CD1c-positive myeloid dendritic cell (primary cell): ENCODE results near the gene WNT3.
A peak's percentile ranks its signal among the peaks of the same experiment; 100 is the strongest.
"Not testable (repeated sequence)": the region's sequence is repeated elsewhere in the genome, so short reads cannot be mapped to it uniquely, and the experiment has no call there.

ENCODE experiments used
- DNase-seq: peaks from one replicate; pipeline ENCODE4 v3.0.0-alpha.2; 2016; ENCODE audit errors: extremely low spot score

WNT3 gene

DNA sequence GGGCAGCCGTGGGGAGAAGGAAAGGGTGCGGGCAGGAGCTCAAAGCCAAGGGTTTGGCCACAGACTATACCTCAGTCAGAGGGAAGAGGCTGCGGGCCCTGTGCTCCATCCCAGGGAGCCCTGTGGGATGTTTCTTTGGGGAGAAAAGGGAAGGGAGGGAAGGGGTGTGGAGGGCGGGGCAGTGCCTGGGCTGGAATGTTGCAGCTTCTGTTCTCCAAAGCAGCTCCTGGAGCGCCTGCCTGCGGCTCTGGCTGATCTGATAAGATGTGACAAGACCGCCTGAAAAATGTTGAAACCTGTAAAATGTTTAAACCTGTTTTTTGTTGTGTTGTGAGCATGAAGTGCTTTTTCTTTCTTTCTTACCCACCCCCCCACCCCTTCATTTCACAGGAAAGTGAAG, 32.8 kb downstream of the WNT3 start:
- DNase-seq, result no peak

DNA sequence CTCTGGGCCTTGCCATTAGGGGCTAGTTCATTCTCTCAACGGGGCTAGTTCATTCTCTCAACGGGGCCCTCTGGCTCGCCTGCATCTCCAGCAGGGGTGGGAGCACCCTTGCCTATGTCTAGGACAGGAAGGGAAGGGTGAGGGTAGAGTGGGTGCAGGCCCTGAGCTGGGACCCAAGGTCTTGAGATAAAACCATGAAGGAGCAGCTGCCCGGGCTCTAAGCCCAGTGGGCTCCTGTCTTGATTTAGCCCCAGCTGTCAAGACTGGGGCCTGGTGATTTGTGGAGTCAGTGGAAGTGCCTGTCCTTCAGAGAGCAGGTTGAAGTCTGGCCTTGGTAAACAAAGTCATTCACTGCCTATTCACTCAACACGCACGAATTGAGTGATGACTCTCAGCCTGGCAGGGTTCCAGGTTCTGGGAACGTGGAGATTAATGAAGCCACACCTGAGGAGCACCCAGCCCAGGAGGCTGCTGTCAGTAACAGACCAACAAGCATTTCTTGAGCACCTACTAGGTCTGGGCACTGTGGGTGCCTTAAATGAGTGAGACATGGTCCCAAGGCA, 35.4 kb downstream of the WNT3 start:
- no peak for DNase-seq

DNA sequence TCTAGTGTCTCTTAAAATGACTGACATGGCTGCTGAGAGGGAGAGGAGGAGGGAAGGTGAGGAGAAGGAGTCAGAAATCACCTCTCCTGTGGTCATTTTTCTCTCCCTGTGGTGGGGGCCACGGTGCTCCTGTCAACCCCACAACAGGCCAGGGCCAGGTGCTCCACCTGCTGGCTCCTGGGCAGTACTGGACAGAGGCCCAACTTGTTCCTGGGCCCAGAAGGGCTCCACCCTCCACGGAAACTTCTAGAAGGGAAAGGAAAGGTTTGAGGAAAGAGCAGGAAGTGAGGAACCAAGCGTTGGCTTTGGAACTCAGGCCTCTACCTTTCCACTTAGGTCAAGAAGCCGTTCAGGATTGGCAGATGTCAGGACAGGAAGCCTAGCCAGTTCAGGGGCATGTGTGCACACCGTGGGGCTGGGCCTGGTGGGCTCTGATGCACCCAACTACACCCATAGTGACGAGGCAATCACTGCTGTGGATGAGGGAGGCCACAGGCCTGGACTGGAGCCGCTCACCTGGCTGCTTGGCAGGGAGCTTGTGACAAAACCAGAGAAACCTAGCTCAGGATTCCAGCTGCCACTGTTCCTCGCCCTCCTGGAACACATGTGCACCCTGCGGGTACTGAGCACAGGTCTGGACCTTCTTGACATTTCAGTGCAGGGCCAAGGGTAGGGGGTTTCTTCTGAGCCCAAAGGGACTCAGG, 36.1 kb downstream of the WNT3 start:
- peak; percentile 6 for DNase-seq

DNA sequence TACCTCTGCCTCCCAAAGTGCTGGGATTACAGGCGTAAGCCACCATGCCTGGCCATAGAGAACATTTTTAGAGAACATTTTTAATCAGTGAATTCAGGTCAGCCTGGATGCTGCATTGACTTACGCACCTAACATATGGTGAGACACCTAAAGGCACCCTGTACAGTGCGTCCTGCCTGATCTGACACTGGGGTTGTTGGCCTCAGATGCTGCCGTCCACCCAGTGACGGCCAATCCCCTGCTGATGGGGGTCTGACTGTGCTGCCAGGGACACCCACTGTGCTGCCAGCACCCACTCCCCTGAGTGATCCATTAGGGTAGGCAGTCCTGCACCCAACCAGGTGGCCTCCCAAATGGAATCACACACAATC, 38.5 kb downstream of the WNT3 start:
- DNase-seq, result no peak

DNA sequence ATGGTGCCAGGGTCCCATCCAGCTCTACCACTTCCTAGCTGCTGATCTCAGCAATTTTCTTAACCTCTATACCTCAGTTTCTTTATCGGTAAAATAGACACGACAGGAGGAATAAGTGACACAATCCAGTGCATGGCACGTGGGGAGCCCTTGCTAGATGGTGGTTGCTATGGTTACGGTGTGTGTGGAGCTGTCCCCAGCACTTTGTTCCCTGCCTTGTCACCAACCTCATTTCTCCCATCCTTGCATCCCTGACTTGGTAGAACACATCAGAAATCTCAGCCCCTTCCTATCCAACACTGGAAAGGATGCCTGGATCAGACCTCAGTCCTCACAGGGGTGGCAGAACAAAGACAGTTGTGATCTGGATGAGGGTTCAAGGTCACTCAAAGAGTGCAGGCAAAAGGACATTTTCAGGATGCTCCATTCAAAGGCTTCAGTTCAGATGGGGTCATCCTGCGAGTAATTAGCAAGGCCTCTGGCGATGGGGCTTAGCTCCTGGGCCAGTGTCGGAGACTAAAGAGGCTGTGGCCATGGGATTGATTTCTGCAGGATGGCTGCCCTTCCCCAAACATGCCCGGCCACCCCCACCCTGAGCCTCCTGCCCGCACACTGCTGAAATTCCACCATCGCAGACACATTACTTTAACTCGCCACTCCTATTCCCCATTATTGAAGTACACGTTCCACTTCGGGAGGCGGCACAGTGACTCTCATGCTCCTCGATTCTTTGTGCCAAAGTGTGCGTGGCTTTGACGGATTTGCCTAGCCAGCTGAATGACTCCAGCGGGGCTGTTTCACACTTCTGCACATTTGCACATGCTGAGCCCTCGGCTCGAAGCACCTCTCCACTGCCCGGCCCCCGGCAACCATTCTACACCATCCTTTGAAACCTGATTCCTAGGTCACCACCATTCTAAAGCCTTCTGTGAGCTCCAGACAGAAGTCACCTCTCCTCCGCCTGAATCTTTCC, 40.3 kb downstream of the WNT3 start:
- DNase-seq, result no peak

DNA sequence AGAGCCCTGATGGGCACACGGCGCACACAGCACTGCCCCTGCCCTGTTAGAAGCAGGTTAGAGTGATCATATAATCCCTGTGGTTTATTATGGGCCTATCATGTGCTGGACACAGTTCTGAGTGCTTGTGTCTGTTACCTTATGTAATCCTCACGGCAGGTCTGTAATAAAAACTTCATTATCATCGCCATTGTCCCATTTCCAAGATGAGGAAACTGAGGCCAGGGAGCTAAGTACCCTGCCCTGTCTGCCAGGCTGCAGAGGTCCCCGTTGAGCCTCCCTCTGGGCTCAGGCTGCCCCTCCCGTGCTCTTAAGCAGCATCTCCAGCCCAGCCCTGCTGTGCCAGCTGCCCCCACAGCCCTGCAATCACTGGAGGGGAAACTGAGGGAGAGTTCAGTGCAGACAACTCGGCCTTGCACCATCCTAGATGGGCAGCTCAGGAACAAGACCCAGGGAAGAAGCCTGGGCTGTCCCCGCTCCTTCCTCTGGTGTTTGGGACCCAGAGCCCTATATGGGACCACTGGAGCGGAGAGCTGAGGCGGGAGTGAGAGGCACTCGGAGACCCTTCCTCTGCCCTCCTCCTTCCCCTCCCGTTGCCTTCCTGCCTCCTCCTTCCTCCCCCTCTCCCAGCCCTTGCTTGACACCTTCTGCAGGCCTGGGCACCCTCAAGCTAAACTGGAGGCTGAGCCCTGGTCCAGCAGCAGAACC, 42.0 kb downstream of the WNT3 start:
- no peak for DNase-seq

DNA sequence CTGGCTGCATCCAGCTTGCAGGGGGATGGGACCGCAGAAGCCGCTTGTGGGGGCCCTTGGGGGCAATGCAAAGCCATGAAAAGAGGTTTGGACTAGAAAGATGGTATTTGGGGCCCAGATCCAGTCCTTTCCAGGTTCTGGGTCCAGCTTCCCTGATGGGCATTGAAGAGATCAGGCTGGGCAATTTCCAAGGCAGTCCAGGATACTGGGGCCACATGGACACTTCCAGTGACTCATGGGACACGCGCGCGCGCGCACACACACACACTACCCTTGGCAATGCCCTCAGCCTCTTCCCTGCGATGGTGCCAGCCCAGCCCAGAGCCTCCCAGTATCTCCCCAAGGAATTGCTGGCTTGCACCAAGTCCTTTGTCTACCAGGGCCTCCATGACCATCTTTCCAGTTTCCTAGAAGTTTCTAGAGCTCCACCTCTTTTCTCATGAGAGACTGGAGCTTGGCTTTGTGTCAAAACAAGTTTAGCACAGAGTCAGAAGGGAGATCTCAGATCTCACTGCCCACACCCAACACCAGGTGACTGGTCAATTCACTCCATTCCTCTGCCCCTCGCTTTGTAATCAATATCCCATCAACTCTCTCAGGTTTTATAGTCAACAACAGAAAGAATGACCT, 44.3 kb downstream of the WNT3 start:
- no peak for DNase-seq

DNA sequence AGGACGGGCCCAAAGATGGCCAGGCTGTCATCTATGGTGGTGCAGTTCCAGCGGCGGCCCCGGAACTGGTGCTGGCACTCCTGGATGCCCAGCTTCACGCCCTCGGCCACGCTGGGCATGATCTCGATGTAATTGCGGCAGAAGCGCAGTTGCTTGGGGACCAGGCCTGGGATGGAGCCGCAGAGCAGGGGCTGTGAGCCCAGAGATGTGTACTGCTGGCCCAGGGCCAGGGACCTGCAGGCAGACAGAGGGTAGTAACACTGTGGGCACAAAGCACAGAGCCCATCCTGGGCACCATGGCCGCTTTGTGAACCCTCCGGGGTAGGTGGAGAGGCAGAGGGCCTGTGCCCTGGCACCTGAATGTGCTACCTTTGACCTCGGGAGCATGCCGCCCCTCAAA, 44.8 kb downstream of the WNT3 start:
- no peak for DNase-seq

DNA sequence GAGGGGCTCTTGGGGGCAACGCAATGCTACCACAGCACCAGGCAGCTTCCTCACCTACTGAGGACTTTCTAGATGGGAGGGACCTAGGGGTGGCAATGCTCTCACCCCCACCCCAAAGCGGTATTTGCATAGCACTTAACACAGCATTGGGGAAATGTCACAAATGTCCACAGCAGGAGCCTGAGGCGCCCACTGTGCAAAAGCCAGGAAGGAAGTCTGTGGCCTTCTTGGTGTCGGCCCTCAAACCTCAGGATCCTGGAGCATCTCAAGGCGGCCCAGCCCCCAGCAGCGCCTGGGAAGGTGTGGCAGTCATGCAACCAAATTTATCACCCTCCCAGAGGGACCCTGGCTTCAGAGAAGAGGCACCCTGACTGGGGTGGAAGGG, 45.3 kb downstream of the WNT3 start:
- DNase-seq, result no peak

DNA sequence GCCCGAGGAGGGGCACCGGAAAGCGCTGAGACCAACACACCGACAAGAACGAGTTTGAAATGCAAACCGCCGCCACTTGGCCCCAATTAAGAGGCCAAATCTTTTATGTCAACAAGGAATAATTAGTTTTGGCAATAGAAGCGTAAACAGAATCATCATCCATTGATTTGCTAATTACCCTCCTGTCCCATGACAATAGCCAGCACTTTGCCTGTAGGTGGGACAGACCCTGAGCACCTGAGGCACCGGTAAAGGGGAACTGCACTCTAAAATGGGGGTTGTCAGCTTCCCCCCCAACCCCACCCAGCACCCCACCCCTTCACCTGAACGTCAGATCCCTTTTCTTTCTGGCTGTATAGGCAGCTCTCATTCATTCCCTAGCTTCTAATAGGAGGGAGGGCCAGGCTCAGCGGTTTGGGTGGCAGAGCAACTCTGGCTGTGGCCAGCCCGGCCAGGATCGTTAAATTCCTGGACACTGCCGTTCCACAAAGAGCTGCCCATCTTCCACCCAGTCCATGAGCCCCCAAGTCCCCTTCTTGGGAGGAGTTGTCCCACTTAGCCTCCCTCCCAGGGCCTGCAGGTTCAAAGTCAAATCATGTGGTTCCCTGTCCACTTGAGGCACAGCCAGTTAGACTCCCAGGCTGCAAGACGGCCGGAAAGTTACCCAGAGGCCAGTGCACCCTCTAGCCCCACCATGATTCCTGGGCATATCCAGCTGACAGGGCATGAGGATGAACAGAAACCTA, 45.8 kb downstream of the WNT3 start:
- no peak for DNase-seq

DNA sequence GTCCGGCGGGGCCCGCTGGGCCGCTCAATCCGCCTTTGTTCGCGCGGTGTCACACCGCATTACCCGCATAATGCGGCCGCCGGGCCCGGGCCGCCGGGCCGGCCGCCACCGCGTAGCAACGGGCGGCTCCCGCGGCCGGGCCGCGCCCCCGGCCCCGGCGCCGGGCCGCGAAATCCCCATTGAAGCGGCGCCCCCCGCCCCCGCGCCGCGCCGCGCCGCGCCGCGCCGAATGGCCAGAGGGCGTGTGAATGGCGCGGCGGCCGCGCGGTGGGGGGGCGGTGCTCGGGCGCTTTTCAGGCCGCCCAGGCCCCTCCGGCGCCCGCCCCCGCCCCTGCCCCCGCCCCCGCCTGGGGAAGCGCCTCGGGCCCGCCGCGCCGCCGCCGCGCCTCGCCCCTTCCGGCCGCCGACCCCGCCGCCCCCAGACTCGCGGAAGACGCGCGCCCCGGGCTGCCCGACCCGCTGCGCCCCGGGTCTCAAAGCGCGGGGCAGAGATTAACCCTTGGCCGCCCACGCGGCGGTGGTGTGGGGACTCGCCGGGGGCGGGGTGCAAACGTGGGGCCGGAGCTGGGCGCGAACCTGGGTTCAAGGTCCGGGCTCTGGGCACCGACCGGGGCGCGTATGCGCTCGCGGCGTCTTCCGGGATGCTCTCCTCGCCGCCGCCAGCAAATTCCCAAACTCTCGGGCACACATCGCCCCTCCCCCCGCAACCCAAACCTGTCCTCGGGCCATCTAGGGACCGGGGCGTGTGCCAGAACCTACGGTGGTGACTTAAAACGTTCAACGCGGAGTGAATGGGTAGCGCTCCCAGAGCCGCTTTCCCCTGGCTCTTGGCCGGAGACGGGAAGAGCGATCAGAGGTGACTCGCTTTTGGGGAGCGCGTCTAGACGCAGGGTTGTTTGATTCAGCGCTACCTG, 46.7 kb downstream of the WNT3 start:
- no peak for DNase-seq

DNA sequence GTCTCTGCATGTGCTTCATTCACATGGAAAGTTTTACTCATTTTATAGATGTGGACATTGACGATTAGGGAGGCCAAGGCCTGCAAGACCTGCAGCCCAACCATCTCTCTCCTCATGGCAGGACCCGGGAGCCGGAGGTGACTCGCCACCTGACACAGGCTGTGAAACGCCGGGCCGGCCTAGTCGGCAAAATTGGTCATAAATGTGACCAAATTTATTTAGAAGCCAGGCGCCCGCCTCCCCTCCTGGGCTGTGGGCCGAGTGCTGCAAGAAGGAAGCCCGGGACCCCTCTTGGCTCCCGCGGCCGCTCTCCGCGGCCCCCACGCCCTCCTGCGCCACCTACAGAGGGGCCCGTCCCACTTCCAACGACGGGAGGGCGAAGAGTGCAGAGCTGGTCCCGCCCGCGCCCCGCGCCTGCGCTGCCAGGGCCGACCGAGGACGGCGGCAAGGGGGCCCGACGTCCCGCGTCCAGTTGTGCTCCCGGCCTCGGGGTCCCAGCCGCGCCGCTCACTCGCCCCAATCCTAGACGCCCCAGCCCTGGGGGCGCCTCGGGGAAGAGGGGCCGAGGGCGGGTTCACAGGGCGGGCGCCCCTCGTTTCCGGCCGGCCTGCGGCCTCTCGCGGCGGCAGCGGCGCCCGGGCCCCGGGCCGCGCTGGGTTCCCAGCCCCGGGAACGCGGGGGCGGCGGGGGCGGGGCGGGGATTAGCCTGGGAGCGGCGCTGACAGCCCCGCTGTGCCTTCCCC, 47.5 kb downstream of the WNT3 start:
- DNase-seq, result peak; percentile 14

DNA sequence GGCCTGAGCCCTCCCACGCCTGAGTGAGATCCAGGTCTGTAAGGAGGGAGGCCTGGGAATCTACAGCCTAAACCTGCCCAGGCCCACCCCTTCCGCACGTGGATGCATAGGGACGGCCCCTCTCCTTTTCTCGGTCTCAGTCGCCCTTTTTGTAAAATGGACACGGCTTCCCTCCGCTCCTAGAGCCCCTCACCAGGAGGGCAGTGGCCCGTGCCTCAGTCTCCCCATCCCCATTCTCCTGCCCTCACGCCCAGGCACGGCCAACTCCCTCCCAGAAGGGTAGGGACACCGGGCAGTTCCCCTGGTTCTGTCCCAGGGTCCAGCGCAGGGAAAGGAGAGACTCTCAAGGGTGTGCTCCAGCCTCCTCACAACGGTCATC, 48.1 kb downstream of the WNT3 start:
- no peak for DNase-seq

DNA sequence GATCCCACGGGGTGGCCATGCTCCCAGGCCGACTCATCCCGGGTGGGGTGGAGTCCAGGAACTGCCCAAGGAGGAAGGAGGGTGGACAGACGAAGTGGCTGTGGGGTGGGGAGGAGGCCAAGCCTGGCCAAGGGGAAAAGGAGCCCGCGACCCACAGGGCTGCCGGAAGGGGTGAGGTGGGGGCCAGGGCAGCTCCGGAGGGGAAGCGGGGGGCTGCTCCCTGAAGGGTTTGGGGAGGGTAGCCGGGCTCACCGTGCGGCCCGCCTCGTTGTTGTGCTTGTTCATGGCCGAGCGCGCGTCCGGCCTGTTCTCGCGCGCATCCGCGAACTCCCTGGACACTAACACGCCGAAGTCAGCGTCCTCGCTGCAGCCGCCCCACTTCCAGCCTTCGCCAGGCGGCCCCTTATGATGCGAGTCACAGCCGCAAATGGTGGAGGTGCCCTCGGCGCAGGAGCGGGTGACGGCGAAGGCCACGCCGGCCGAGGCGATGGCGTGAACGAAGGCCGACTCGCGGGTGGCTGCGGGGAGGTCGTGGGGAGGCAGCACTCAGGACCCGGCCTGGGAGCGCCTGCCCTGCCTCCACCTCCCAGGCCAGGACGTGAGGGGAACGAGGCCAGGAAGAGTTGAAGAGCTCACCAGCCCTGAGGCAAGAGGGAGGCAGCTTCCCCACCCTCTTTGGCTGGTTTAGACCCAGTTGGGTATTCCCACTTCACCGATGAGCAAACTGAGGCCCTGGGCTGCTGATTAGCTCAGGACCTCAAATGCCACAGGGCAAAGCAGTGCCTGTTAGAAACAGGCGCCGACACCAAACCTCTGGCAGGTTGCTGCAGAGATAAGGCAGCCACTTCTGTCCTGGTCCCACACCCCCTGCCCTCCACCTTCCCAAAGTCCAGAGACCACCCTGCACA, 48.7 kb downstream of the WNT3 start:
- no peak for DNase-seq

DNA sequence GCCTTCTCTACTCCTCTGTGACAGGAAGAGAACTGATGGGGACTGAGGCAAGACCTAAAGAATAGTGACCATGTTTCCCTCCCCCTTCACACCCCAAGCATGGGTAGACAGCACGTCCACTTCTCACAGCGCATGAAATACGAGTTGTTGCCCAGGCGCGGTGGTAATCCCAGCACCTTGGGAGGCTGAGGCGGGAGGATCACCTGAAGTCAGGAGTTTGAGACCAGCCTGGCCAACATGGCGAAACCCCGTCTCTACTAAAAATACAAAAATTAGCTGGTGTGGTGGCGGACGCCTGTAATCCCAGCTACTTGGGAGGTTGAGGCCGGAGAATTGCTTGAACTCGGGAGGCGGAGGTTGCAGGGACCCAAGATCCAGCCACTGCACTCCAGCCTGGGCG, 49.6 kb downstream of the WNT3 start:
- not testable (repeated sequence) for DNase-seq

DNA sequence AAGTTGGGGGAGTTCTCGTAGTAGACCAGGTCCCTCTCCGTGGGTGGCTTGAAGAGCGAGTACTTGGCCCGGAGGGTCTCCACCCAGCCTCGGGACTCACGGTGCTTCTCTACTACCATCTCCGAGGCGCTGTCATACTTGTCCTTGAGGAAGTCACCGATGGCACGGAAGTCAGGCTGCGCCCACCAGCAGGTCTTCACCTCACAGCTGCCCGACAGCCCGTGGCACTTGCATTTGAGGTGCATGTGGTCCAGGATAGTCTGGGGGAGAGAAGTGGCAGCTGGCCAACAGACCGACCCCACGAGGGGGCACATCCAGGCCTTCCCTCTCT, 50.0 kb downstream of the WNT3 start:
- DNase-seq, result no peak

DNA sequence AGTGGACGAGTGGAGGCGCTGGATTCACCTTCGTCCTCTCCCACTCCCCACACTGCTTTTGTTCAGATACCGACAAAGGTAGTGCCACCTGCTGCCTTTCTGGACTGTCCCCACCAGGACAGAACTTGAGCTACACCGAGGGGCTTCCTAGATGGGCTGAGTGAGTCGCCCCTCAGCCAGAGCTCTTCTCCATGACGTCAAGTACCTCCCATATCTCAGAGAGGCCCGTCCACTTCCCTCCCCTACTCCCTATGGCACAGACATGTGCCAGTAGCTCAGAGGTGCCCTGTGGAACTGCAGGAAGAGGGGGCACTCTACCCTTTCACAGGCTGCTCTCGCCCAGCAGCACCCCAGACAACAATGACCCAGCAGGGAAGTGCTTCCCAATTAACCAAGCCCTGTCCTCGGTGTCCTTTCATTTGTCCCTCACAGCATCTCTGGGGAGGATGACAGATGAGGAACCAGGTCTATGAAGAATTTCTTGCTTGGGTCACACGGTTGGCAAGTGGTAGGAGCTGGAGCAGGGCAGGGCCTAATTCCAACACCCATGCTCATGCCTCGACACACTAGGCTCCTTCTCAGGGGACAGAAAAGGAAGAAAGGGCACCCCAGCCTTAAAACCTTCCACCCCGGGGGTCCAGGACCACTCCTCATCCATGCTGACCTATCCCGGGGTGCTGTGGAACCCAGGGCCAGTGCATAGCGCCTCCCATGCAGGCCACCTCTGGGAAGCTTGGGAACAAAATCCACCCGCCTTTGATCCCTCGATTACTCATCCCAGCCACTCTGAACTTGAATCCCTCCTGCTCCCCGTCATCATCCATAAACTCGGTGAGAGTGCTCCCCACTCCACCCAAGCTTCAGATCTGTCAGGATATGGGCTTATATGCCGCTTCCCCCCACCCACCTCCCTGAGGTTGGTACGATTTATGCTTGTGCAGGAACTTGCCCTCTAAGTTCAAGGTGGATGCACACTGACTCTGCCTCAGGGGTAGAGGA, 51.7 kb downstream of the WNT3 start:
- DNase-seq, result no peak
